Measurements from ENCODE around the gene TXLNA. TPM values are rescaled to one million over a fixed set of nuclear protein-coding genes. Genes with fewer than 3 reads are reported as not detected.

TXLNA gene
- total RNA-seq, 1 experiment from 2014 or later, result 49.8 TPM

DNA sequence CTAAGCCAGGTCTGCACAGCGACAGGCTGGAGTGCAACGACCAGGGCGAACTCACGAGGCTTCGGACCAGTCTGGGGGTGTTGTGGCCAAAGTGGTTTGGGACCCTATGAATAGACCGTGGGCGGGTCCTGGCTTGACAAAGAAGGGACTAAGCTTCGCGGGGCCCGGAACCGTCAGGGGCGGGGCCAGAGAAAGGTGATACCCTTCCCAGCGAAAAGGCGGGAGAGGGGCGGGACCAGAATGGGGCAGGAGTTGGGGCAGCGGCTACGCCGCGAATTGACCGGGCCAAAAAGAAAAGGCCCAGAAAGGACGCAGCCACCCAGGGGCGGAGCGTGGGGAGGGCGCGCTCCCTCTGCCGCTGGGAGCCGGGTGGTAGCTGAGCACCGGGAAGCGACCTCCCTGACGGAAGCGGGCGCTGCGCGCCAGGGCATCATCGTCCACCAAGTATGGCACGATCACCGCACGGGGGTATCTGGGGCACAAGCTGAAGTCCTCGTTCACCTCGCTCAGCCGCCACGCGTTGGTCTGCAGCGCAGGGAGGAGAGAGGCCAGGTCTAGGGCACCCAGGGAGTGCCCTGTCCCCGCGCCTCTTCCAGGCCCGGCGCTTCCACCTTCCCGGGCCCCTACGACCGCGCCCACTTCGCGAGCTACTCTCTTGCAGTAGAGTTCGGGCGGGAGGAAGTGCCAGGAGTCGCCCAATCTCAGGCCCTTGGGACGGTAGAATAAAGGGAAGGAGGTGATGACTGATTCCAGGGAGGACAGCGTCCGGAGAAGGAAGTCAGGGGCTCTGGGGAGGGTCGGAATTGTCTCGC is 60.9 kb downstream of the TXLNA start (continued):
- TF ChIP-seq, protein P1, sequence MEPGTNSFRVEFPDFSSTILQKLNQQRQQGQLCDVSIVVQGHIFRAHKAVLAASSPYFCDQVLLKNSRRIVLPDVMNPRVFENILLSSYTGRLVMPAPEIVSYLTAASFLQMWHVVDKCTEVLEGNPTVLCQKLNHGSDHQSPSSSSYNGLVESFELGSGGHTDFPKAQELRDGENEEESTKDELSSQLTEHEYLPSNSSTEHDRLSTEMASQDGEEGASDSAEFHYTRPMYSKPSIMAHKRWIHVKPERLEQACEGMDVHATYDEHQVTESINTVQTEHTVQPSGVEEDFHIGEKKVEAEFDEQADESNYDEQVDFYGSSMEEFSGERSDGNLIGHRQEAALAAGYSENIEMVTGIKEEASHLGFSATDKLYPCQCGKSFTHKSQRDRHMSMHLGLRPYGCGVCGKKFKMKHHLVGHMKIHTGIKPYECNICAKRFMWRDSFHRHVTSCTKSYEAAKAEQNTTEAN (CRISPR knock-in tag; IDR thresholded peaks at IDR 0.05), result peak; percentile 62; the same call in 1 of the 2 replicates
- 0 out of 2 replicates have a peak, but pooled peaks have one; percentile 45 for TF ChIP-seq TEAD1 (CRISPR knock-in tag; IDR thresholded peaks at IDR 0.05)
- TF ChIP-seq, protein P2, sequence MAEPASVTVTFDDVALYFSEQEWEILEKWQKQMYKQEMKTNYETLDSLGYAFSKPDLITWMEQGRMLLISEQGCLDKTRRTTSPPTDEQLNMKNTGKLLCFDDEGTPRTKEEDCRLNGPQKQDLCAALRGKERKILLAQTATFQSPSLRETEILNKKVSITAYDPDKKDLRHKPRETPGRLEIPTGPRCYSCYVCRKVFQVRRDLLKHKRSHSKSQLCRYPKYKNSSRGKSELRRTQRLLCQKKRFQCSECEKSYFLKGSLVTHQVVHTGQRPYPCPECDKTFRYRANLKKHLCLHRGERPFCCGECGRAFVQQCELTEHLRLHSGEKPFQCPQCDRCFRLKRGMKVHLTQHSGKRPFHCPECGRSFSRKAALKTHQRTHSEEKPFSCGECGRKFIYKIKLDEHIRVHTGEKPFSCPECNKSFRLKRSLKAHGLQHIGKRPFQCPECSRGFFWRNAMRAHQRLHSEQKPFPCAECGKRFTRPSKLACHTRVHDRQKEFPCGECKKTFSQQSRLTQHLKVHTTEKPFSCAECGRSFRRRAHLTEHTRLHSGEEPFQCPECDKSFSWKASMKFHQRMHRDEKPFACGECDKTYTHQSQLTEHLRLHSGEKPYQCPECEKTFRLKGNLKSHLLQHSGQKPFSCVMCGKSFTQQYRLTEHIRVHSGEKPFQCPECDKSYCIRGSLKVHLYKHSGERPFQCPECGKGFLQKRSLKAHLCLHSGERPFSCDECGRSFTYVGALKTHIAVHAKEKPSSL (CRISPR knock-in tag; conservative IDR thresholded peaks at IDR 0.05), result no peak
- TF ChIP-seq MYBL2 (CRISPR knock-in tag; IDR thresholded peaks at IDR 0.05), result peak; percentile 84
- TF ChIP-seq FOXK1 (CRISPR knock-in tag; IDR thresholded peaks at IDR 0.05), result peak; percentile 16; the same call in 1 of the 2 replicates
- TF ChIP-seq ETV6 (CRISPR knock-in tag; IDR thresholded peaks at IDR 0.05), result peak; percentile 58; the same call in 1 of the 2 replicates
- TF ChIP-seq NFE2L1 (CRISPR knock-in tag; IDR thresholded peaks at IDR 0.05), result peak; percentile 54; the same call in 1 of the 2 replicates
- 0 out of 2 replicates have a peak, but pooled peaks have one; percentile 48 for TF ChIP-seq KAT7 (CRISPR knock-in tag; IDR thresholded peaks at IDR 0.05; ENCODE audit: borderline replicate concordance)
- TF ChIP-seq NR3C1 (CRISPR knock-in tag; conservative IDR thresholded peaks at IDR 0.05; ENCODE audit: low read depth), result no peak
- TF ChIP-seq, protein P3, sequence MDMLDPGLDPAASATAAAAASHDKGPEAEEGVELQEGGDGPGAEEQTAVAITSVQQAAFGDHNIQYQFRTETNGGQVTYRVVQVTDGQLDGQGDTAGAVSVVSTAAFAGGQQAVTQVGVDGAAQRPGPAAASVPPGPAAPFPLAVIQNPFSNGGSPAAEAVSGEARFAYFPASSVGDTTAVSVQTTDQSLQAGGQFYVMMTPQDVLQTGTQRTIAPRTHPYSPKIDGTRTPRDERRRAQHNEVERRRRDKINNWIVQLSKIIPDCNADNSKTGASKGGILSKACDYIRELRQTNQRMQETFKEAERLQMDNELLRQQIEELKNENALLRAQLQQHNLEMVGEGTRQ (CRISPR knock-in tag; IDR thresholded peaks at IDR 0.05), result no peak
- TF ChIP-seq, protein P4, sequence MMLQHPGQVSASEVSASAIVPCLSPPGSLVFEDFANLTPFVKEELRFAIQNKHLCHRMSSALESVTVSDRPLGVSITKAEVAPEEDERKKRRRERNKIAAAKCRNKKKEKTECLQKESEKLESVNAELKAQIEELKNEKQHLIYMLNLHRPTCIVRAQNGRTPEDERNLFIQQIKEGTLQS (CRISPR knock-in tag; conservative IDR thresholded peaks at IDR 0.05), result 0 out of 2 replicates have a peak, but pooled peaks have one; percentile 8
- TF ChIP-seq, protein P5, sequence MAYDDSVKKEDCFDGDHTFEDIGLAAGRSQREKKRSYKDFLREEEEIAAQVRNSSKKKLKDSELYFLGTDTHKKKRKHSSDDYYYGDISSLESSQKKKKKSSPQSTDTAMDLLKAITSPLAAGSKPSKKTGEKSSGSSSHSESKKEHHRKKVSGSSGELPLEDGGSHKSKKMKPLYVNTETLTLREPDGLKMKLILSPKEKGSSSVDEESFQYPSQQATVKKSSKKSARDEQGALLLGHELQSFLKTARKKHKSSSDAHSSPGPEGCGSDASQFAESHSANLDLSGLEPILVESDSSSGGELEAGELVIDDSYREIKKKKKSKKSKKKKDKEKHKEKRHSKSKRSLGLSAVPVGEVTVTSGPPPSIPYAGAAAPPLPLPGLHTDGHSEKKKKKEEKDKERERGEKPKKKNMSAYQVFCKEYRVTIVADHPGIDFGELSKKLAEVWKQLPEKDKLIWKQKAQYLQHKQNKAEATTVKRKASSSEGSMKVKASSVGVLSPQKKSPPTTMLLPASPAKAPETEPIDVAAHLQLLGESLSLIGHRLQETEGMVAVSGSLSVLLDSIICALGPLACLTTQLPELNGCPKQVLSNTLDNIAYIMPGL (CRISPR knock-in tag; IDR thresholded peaks at IDR 0.05), result peak; percentile 42; the same call in 1 of the 2 replicates
- peak; percentile 74 for TF ChIP-seq ZNF423 (CRISPR knock-in tag; IDR thresholded peaks at IDR 0.05)

DNA sequence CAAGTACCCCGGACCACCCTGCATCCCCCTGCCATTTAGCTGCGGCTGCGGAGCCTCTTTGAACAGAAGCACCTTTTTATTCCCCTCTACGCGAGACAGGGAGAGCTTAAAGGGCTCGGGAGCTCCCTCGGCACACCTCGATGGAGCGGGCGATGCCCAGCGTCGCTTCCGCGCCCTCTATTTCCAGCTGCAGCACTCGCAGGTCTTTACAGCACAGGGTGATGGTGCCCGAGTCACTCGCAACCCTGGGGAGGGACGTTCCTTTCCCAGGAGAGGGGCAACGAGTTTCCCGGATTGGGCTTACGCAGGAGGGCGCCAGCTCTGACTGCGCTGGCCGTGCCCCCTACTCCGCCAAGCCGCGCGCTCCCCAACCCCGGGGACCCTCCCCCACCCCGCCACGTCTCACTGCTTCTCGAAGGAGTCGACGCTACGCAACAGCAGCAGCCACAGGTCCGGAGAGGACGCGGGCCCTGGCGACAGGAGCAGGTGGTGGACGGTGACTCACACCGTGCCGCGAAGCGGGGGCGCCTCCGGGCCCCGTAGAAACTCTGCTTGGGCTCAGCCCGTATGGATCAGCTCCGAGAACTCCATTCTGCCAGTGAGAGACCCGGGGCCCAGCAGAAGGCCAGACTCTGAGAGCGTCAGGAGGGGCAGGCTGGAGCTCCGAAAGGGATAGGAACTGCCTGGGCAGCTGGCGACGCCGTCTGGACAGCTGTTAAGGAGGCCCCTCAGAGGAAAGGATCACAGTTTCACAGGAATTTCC is 61.7 kb downstream of the TXLNA start:
- peaks cover under 1% of the 10 kb centered on the region; the same call in 1 of the 2 replicates for H3K36me3 Mint-ChIP-seq
- H3K27ac Mint-ChIP-seq, result peak overlapping the region; percentile 78
- peaks cover 3% of the 10 kb centered on the region; the same call in 1 of the 2 replicates for H3K27me3 Mint-ChIP-seq (ENCODE audit: low read depth)
- H3K4me3 Mint-ChIP-seq, result peak overlapping the region; percentile 84
- ATAC-seq, result peak; percentile 10
- no peaks in the 10 kb centered on the region for H3K9me3 Mint-ChIP-seq
- peaks cover 21% of the 10 kb centered on the region for H3K4me1 Mint-ChIP-seq
- ChIA-PET CTCF (interaction anchor here (0.6 to 4.9 kb wide), 16 partner anchors 8 to 122 kb away, joined by 3 to 75 read pairs (median 5); partner anchors contain the start of genes CCDC28B, EIF3I, HDAC1 and TMEM234), POLR2A (interaction anchor here (0.6 to 3.2 kb wide), 16 partner anchors 8 to 168 kb away, joined by 3 to 30 read pairs (median 6); partner anchors contain the start of genes BSDC1, CCDC28B, HDAC1 and IQCC)
- peak; percentile 67 for DNase-seq (ENCODE audit: low spot score)
- no peak for TF ChIP-seq ZNF121 (CRISPR knock-in tag; IDR thresholded peaks at IDR 0.05)
- TF ChIP-seq, protein P6, sequence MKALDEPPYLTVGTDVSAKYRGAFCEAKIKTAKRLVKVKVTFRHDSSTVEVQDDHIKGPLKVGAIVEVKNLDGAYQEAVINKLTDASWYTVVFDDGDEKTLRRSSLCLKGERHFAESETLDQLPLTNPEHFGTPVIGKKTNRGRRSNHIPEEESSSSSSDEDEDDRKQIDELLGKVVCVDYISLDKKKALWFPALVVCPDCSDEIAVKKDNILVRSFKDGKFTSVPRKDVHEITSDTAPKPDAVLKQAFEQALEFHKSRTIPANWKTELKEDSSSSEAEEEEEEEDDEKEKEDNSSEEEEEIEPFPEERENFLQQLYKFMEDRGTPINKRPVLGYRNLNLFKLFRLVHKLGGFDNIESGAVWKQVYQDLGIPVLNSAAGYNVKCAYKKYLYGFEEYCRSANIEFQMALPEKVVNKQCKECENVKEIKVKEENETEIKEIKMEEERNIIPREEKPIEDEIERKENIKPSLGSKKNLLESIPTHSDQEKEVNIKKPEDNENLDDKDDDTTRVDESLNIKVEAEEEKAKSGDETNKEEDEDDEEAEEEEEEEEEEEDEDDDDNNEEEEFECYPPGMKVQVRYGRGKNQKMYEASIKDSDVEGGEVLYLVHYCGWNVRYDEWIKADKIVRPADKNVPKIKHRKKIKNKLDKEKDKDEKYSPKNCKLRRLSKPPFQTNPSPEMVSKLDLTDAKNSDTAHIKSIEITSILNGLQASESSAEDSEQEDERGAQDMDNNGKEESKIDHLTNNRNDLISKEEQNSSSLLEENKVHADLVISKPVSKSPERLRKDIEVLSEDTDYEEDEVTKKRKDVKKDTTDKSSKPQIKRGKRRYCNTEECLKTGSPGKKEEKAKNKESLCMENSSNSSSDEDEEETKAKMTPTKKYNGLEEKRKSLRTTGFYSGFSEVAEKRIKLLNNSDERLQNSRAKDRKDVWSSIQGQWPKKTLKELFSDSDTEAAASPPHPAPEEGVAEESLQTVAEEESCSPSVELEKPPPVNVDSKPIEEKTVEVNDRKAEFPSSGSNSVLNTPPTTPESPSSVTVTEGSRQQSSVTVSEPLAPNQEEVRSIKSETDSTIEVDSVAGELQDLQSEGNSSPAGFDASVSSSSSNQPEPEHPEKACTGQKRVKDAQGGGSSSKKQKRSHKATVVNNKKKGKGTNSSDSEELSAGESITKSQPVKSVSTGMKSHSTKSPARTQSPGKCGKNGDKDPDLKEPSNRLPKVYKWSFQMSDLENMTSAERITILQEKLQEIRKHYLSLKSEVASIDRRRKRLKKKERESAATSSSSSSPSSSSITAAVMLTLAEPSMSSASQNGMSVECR (CRISPR knock-in tag; IDR thresholded peaks at IDR 0.05; ENCODE audit: borderline replicate concordance), result peak; percentile 26; the same call in 1 of the 2 replicates
- TF ChIP-seq ZNF219 (CRISPR knock-in tag; IDR thresholded peaks at IDR 0.05; ENCODE audit: borderline replicate concordance), result no peak
- TF ChIP-seq KAT7 (CRISPR knock-in tag; IDR thresholded peaks at IDR 0.05; ENCODE audit: borderline replicate concordance), result no peak
- peak; percentile 49; the same call in 1 of the 2 replicates for TF ChIP-seq GABPB1 (CRISPR knock-in tag; IDR thresholded peaks at IDR 0.05)
- TF ChIP-seq, protein P7, sequence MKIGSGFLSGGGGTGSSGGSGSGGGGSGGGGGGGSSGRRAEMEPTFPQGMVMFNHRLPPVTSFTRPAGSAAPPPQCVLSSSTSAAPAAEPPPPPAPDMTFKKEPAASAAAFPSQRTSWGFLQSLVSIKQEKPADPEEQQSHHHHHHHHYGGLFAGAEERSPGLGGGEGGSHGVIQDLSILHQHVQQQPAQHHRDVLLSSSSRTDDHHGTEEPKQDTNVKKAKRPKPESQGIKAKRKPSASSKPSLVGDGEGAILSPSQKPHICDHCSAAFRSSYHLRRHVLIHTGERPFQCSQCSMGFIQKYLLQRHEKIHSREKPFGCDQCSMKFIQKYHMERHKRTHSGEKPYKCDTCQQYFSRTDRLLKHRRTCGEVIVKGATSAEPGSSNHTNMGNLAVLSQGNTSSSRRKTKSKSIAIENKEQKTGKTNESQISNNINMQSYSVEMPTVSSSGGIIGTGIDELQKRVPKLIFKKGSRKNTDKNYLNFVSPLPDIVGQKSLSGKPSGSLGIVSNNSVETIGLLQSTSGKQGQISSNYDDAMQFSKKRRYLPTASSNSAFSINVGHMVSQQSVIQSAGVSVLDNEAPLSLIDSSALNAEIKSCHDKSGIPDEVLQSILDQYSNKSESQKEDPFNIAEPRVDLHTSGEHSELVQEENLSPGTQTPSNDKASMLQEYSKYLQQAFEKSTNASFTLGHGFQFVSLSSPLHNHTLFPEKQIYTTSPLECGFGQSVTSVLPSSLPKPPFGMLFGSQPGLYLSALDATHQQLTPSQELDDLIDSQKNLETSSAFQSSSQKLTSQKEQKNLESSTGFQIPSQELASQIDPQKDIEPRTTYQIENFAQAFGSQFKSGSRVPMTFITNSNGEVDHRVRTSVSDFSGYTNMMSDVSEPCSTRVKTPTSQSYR (CRISPR knock-in tag; IDR thresholded peaks at IDR 0.05), result peak; percentile 67; the same call in 1 of the 2 replicates
